Measurements from ENCODE around the gene METRNL. TPM values are rescaled to one million over a fixed set of nuclear protein-coding genes. Genes with fewer than 3 reads are reported as not detected.
"Not testable (repeated sequence)": the region's sequence is repeated elsewhere in the genome, so short reads cannot be mapped to it uniquely, and the experiment has no call there.

The METRNL gene
- total RNA-seq, 1 donor: 47.1 TPM

DNA sequence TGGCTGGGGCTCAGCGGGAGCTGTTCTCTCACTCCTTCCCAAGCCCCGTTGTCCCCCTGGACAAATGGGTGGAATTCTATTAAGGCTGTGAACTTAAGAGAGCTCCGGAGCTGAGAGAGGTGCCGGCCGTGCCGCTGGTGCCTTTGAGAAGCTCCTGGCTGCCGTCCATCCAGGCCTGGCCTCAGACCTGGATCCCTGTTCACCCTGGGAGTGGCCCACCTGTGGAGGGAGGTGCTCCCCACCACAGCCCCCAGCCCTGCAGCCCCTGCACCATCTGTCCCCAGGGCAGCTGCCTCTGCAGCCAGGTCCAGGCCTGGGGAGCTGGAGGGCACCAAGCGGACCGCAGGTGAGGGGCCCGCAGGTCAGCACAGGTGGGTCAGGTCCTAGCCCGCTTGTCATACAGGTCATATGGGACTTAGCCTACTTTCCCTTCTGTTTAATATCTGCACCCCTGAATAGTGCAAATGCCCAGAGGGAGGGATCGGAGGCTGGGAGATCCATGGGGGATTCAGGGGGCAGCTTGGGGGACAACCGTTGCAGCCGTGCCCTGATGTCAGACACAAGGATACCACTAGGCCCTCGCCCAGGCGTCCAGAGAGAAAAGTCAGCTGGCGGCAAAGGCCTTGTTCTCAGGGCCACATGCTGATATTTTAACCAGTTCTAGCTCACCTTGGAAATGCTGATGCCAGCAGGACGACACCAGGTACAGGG is 15.2 kb upstream of the METRNL start:
- TF ChIP-seq, protein P1, sequence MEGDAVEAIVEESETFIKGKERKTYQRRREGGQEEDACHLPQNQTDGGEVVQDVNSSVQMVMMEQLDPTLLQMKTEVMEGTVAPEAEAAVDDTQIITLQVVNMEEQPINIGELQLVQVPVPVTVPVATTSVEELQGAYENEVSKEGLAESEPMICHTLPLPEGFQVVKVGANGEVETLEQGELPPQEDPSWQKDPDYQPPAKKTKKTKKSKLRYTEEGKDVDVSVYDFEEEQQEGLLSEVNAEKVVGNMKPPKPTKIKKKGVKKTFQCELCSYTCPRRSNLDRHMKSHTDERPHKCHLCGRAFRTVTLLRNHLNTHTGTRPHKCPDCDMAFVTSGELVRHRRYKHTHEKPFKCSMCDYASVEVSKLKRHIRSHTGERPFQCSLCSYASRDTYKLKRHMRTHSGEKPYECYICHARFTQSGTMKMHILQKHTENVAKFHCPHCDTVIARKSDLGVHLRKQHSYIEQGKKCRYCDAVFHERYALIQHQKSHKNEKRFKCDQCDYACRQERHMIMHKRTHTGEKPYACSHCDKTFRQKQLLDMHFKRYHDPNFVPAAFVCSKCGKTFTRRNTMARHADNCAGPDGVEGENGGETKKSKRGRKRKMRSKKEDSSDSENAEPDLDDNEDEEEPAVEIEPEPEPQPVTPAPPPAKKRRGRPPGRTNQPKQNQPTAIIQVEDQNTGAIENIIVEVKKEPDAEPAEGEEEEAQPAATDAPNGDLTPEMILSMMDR (IDR thresholded peaks at IDR 0.05; ENCODE audit: insufficient read depth, low read depth, low read length): no peak

DNA sequence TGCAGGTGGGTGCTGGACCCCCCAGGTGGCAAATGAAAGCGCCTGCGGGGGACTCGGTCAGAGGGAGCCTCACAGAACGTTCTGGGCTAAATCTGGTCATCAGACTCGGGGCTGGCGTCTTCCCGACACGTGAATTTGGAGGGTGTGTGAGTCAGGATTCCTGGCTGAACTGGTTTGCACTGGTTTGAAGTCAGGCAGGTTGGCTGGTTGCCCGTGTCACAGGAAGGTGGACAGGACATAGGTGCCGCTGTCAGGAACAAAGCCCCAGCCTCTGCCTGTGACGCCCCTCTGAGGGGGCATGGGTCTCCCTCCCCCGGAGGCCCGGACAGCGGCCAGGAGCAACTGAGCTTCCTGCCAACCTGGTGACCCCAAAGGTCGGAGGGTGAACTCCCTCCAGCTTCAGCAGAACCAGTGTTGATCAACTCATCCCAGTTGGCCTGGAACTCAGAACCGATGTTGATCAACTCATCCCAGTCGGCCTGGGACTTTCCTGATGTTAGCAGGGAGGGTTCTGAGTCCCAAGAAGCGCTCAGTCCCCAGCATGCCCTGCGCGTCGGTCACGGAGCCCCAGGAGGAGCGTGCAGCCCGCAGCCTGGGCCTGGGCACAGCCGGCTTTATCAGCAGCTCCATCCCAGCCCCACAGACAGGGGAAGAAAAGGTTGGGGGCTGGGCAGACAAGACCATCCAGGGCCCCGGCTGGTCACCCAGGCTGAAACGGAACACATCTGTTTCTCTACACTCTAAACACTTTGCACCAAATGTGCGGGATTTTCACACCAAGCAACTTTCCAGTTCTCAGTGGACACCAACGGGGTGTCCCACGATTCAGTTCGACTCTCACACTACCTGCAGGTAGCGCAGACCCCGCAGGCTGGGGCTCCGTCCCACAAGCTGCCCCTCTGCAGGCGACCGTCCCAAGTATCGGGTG is 14.4 kb upstream of the METRNL start:
- no peak overlapping the region for H3K4me3 ChIP-seq (ENCODE audit: low read depth, low read length)
- DNase-seq (ENCODE audit: low read depth): no peak
- TF ChIP-seq, protein P1 (IDR thresholded peaks at IDR 0.05; ENCODE audit: insufficient read depth, low read depth, low read length): no peak

More for the DNA sequence above, 15.2 kb upstream of the METRNL start:
- DNase-seq (ENCODE audit: low read depth): no peak
- no peak overlapping the region for H3K4me3 ChIP-seq (ENCODE audit: low read depth, low read length)

DNA sequence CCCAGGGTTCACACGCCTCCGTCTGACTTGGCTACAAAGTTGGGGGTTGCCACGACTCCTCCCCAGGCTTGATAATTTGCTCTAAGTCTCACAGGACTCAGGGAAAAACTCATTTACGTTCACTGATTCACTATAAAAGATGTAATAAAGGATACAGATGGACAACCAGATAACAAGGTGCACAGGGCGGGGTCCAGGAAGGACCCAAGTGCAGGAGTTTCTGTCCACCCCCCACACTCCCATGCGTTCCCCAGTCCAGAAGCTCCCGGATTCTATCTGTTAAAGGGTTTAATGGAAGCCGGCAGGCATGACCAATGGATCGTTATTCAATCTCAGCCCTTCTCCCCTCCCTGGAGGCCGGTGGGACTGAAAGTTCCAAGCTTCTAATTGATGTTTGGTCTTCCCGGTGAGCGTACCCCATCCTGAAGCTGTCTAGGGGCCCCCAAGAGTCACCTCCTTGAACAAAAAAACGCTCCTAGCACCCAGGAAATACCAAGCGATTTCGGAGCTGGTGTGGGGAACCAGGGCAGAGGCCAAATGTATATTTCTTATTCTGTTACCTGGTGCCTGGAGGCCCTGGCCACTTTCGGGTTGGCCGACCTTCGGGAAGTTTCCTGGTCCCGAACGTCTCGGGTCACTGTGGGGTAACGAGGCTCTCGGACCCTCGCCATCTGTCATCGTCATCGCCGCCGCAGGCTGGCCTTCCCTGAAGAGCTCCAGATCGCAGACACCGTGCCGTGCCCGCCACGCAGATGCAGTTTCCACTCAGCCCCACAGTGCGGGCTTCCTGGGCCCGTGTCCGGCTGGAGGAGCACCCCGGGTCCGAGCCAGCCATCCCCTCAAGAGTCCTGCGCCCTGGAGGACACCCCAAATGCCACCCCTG is 13.5 kb upstream of the METRNL start:
- TF ChIP-seq, protein P1 (IDR thresholded peaks at IDR 0.05; ENCODE audit: insufficient read depth, low read depth, low read length): no peak
- no peak for DNase-seq (ENCODE audit: low read depth)
- H3K4me3 ChIP-seq (ENCODE audit: low read depth, low read length): no peak overlapping the region

- H3K4me3 ChIP-seq (ENCODE audit: low read depth, low read length): not testable (repeated sequence)
Measured at GRCh38 chr17:83066543-83066890, 12.9 kb upstream of the METRNL start.

GRCh38 chr17:83067071-83067717 is 12.2 kb upstream of the METRNL start:
- TF ChIP-seq, protein P1 (IDR thresholded peaks at IDR 0.05; ENCODE audit: insufficient read depth, low read depth, low read length): no peak
- no peak overlapping the region for H3K4me3 ChIP-seq (ENCODE audit: low read depth, low read length)
- DNase-seq (ENCODE audit: low read depth): no peak

More at GRCh38 chr17:83066543-83066890, 12.9 kb upstream of the METRNL start:
- DNase-seq (ENCODE audit: low read depth): not testable (repeated sequence)

GRCh38 chr17:83067718-83068261 is 11.6 kb upstream of the METRNL start:
- no peak for DNase-seq (ENCODE audit: low read depth)
- no peak overlapping the region for H3K4me3 ChIP-seq (ENCODE audit: low read depth, low read length)
- TF ChIP-seq, protein P1 (IDR thresholded peaks at IDR 0.05; ENCODE audit: insufficient read depth, low read depth, low read length): no peak
